ENCODE measurements around the gene PRSS21.

PRSS21 gene

DNA sequence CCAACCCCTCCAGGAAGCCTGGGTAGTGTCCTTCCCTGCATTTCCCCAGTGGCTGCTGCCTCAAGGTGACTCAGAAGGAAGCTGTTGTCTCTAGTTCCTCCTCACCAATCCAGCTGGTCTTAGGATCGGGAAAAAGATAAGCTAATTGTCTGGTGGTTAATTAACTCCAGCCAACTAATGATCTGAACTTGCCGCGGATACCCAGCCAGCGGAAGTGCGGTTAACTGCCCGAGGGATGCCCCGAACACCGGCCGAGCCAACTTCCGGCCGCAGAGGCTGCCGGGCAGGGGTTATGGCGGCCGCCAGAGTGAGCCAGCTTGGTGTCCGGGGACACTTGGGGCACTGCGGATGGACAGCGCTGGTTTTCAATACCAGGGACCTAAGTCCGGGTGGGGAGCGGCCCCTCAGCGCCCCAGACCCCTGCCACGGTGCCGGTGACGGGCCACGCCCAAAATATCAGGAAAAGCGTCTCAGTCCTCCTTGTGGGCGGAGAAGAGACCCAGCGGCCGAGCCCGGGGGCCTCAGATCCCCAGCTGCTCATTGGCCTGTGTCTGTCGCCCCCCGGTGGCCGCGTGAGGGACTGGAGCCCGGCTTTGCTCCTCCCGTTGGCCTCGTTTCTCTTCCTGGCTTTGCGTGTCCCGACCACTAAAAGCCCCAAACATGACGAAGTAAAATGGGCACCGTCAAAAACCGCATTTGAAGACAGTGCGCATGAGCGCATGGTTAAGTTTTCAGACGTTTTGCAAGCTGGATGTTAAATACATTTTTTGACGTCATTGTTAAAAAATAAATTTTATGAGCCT, 51.2 kb downstream of the PRSS21 start:
- peak; percentile 95 for DNase-seq (ENCODE audit: low spot score)
